ENCODE results near the gene HOXA6. TPM values are rescaled to one million over a fixed set of nuclear protein-coding genes. Genes with fewer than 3 reads are reported as not detected.

The HOXA6 gene
- polyA plus RNA-seq, 1 experiment: 1.2 TPM

DNA sequence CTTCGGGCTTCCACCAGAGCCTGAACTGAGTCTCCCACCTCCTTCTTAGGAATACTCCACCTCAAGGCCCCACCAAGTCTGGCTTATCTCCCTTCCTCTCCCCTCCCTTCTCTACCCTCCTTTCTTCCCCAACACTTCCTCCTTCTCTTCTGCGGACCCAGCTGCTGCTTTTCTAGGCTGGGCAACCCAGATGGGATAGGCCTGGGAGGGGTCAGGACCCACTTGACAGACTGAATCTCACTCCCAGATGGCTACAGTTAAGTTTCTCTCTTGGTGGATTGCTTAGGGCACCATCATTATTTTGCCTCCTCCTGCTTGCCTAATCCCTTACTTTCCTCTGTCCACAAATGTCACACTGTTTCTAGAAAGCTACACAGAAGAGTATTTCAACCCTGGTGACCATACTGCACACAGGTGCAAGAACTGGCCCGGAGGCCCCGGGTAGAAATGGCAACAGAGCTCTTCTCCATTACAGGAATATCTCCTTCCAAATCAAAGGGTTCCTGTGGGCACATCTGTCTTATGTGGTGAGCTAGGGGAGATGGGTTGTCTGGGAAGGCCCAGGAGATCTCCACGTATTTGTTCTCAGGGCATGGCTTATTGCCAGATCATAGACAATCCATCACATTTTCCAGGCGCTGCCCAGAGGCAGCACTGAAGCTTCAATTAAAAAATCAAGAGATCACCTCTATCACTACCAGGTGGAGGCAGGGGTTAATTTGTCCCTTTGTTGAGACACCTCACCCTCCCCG lies 42.6 kb upstream of the HOXA6 start:
- TF ChIP-seq, protein P1, sequence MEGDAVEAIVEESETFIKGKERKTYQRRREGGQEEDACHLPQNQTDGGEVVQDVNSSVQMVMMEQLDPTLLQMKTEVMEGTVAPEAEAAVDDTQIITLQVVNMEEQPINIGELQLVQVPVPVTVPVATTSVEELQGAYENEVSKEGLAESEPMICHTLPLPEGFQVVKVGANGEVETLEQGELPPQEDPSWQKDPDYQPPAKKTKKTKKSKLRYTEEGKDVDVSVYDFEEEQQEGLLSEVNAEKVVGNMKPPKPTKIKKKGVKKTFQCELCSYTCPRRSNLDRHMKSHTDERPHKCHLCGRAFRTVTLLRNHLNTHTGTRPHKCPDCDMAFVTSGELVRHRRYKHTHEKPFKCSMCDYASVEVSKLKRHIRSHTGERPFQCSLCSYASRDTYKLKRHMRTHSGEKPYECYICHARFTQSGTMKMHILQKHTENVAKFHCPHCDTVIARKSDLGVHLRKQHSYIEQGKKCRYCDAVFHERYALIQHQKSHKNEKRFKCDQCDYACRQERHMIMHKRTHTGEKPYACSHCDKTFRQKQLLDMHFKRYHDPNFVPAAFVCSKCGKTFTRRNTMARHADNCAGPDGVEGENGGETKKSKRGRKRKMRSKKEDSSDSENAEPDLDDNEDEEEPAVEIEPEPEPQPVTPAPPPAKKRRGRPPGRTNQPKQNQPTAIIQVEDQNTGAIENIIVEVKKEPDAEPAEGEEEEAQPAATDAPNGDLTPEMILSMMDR (IDR thresholded peaks at IDR 0.05; ENCODE audit: low read depth, low read length): no peak
- peaks cover 97% of the 10 kb centered on the region for H3K27me3 ChIP-seq (ENCODE audit: control insufficient read depth, insufficient read depth, low read length)
- H3K27ac ChIP-seq (ENCODE audit: low read depth, low read length): no peak overlapping the region
- POLR2A ChIA-PET: no interaction called here
- peaks cover 22% of the 10 kb centered on the region; the same call in 1 of the 2 replicates for H3K9me3 ChIP-seq (ENCODE audit: control insufficient read depth, insufficient read depth, low read length)
- H3K4me3 ChIP-seq (ENCODE audit: low read depth, low read length): no peak overlapping the region
- no peak for DNase-seq (ENCODE audit: low read depth, low spot score)
- CTCF ChIA-PET: interaction anchor here (1.2 to 2.3 kb wide), 2 partner anchors 11 to 1297 kb away, joined by 3 to 16 read pairs; no protein-coding TSS in a partner anchor

DNA sequence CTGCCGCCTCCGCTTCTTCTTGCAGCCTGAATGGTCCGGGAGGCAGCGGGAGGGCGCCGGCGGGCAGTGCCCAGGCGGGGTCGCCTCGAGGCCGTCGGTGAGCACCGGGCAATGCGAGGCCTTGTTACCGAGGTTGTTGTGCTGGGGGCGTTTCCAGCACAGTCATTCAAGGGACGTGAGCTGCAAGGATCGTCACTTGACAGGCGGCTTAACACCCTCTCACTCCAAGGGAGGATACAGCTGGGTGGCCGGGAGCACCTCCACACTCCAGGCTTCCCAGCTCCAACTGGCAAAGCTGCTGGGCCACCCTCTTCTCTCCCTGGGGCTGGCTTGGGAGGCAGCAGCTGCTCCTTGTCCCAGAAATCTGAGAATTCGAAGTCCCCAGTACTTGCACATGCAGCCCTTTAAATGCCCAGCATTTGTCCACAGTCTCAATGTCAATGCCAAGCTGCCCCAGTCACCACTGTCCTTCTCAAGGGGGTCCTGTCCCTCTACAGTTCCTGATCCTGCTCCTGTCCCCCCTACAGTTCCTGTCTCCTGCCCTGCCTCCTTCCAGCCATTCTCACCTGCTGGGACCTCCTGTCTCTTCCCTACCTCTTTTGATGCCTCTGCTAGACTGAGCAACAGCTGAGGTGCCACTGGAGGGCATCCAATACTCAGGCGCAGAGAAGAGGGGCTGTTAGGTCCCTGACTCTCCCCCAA lies 41.9 kb upstream of the HOXA6 start:
- no peak for DNase-seq (ENCODE audit: low read depth, low spot score)
- no peak overlapping the region for H3K4me3 ChIP-seq (ENCODE audit: low read depth, low read length)
- CTCF ChIA-PET: interaction anchor here (1.2 to 2.3 kb wide), 2 partner anchors 10 to 1297 kb away, joined by 3 to 16 read pairs; no protein-coding TSS in a partner anchor
- peaks cover 25% of the 10 kb centered on the region; the same call in 1 of the 2 replicates for H3K9me3 ChIP-seq (ENCODE audit: control insufficient read depth, insufficient read depth, low read length)
- H3K27me3 ChIP-seq (ENCODE audit: control insufficient read depth, insufficient read depth, low read length): peaks cover 97% of the 10 kb centered on the region
- POLR2A ChIA-PET: interaction anchor here (0.6 kb wide), 1 partner anchor 605 kb away, joined by 11 read pairs; no protein-coding TSS in a partner anchor
- TF ChIP-seq, protein P1 (IDR thresholded peaks at IDR 0.05; ENCODE audit: low read depth, low read length): no peak
- no peak overlapping the region for H3K27ac ChIP-seq (ENCODE audit: low read depth, low read length)

DNA sequence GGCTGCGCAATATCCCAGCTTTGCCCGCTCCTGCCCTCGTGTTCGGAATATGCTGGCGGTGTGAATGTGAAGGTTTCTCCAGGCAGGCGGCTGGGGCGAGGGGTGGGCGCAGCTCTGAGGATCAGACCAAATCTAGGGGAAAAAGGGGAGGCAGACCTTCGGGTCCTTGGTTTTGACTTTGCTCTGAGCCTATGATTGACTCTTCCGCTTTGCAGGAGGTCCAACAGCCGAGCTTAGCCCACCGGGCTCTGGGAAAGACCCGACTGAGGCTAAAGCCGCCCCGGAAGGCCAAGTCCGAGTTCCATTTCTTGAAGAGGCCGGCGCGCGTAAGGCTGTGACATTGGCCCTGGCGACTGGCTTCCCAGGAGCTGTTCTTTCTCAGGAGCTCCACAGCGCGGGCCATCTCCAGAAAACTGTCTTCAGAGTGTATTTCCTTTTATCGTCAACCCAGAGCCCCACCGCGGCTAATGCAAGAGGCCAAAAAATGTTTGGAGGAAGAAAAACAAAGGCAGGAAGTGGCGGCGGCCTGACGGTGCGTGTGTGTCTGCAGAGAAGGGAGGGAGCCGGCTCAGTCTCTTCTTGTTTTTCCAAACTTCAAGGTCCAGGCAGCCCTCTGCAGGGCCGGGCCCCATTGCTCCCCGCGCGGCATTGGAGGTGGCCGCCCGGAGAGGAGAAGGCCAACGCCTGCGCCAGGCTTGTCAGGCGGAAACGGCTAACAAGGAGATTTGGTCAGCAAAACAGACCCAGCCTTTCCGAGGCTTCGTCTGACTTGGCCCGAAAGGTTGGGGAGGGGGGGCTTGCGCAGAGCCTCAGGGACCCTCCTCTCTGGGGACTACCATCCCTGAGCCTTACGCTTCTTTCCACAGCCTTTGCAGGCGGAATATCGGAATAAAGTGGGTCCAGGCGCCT lies 41.1 kb upstream of the HOXA6 start:
- TF ChIP-seq, protein P1 (IDR thresholded peaks at IDR 0.05; ENCODE audit: low read depth, low read length): no peak
- no peak for DNase-seq (ENCODE audit: low read depth, low spot score)
- ChIA-PET CTCF (no interaction called here), POLR2A (interaction anchor here (0.6 kb wide), 1 partner anchor 604 kb away, joined by 11 read pairs; no protein-coding TSS in a partner anchor)
- no peak overlapping the region for H3K4me3 ChIP-seq (ENCODE audit: low read depth, low read length)
- H3K9me3 ChIP-seq (ENCODE audit: control insufficient read depth, insufficient read depth, low read length): peaks cover 25% of the 10 kb centered on the region; the same call in 1 of the 2 replicates
- H3K27ac ChIP-seq (ENCODE audit: low read depth, low read length): no peak overlapping the region
- peaks cover 96% of the 10 kb centered on the region for H3K27me3 ChIP-seq (ENCODE audit: control insufficient read depth, insufficient read depth, low read length)

DNA sequence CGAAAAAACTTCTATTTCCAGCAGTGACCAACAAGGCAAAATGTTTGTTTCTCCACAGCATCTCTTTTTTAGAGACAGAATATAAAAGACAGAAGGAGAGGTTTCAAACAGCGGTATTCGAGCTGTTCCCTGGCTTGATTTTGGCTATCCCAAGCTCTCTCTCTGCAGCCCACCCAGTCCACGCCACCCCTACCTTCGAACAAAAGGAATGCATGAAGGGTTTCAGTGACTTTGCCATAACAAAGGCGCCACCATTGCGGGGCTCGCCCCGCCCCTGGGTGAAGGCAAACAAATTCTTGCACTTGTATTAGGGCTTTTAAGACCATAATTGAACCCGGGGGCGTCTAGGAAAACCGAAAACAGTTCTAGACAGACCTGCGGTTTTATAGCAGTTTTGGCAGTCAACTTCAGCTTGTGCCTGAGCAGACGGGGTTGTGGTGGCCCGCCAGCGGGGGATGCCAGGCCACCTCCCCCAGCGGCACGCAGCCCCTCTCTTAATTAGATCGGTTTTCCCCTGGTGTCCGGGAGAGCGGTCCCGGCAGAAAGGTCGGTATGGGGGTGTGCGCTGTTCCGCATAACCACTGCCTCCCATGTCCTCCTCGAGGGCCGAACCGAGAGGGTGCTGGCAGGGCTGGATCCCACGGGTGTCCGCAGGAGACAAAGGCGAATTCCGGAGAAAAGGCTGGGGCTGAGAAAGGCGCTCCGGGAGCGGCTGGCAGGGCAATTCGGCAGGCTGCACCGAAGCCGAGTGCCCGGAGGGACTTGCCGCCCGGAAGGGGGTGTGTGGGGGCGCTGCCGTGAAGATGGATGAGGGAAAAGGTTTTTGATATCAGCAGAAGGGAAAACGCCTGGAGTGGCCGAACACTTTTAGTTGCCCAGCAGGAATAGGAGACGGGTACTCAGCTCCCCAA lies 40.2 kb upstream of the HOXA6 start:
- POLR2A ChIA-PET: no interaction called here
- no peak for DNase-seq (ENCODE audit: low read depth, low spot score)
- Histone ChIP-seq H3K4me3 (ENCODE audit: low read depth, low read length) (no peak overlapping the region), H3K9me3 (ENCODE audit: control insufficient read depth, insufficient read depth, low read length) (peaks cover 29% of the 10 kb centered on the region; the same call in 1 of the 2 replicates), H3K27me3 (ENCODE audit: control insufficient read depth, insufficient read depth, low read length) (peaks cover 96% of the 10 kb centered on the region), H3K27ac (ENCODE audit: low read depth, low read length) (no peak overlapping the region)
- TF ChIP-seq, protein P1 (IDR thresholded peaks at IDR 0.05; ENCODE audit: low read depth, low read length): no peak
- CTCF ChIA-PET: interaction anchor here (1.3 to 2.2 kb wide), 4 partner anchors 8 to 1295 kb away, joined by 3 to 11 read pairs (median 6); no protein-coding TSS in a partner anchor
